Measurements from ENCODE around the gene EP400.

- TF ChIP-seq ZNF384 (IDR thresholded peaks at IDR 0.05): no peak
- no peak for TF ChIP-seq HDGF (IDR thresholded peaks at IDR 0.05; ENCODE audit: borderline replicate concordance)
- TF ChIP-seq FOXM1 (IDR thresholded peaks at IDR 0.05; ENCODE audit: borderline replicate concordance): no peak
- TF ChIP-seq FOXK2 (IDR thresholded peaks at IDR 0.05): no peak
- TF ChIP-seq SUZ12 (IDR thresholded peaks at IDR 0.05): no peak
These were observed 106.6 kb downstream of the EP400 start for GRCh38 chr12:132056320-132056719.
